KOPT-K1 (cell line): ENCODE results near the gene EFCAB6.

Source experiments
- H3K27ac ChIP-seq: fragments of 200-600 bp; sonication (generic); 2 replicates; pipeline ENCODE4 v1.5.1; 2016; ENCODE audit warnings: antibody characterized with exemption, mild to moderate bottlenecking, low read depth, low read length; ENCODE audit not compliant: poor library complexity, severe bottlenecking
- H3K36me3 ChIP-seq: fragments of 200-600 bp; sonication (generic); 2 replicates; pipeline ENCODE4 v1.5.1; 2017; ENCODE audit warnings: antibody characterized with exemption, mild to moderate bottlenecking, low read length, moderate library complexity; ENCODE audit not compliant: insufficient read depth
- H3K9me3 ChIP-seq: fragments of 200-600 bp; sonication (generic); 2 replicates; pipeline ENCODE4 v1.5.1; 2017; ENCODE audit warnings: antibody characterized with exemption, low read length, mild to moderate bottlenecking; ENCODE audit not compliant: insufficient read depth, poor library complexity, severe bottlenecking

The EFCAB6 gene

DNA sequence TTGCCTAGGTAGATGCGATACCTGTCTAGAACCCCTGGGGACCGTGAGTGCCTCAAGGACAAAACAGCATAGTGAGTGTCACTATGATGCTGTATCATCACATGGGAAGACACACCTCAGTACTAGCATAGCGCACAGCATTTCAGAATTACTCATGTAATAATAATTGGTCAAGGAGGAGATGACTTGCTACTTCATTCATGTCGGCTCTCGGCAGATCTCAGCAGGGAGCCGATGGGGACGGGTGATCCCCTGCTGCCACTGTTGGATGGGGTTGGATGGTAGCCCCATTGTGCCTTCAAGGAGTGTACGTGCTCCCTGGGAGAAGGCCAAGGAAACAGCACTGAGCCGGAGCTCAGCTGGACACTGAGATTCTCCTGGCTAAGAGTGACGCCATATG lies 186.9 kb downstream of the EFCAB6 start:
- Histone ChIP-seq H3K27ac (no peak overlapping the region), H3K9me3 (no peaks in the 10 kb centered on the region), H3K36me3 (no peaks in the 10 kb centered on the region)

DNA sequence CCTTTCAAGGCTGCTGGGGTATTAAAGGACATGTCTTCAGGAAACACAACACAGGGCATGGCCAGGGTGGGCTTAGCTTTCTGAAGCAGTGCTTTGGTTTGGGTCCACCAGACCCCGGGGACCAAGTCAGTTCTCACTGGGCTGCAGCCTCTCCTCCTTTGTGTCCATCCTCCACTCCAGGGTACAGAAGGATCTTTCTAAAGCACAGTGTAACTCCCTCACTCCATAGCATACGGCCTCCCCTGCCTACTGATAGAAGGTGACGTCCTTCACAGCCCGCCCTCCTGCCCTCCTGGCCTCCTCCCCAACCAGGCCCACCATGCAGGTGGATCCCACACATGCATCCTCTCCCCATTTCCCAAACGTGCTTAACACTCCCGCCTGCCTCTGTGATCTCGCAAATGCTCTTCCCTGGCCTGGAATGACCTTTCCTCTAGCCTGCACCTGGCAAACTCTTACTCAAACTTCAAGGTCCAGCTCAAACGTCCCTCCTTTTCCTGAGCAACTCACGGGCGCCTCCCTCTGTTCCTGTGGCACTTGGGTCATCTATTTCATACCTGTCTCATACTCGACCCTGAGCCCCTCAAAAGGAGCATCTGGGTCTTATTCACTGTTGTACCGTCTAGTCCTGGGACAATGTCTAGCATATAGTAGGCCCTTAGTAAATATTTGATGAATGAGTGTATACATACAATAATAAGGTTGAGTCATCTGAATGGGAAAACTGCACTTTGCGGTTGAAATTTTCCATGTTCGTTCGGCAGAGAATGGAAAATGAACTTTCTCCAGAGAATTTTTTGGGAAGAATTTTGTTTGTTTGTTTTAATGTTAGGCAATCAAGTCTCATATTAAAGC lies 187.7 kb downstream of the EFCAB6 start:
- Histone ChIP-seq H3K27ac (no peak overlapping the region), H3K9me3 (no peaks in the 10 kb centered on the region), H3K36me3 (no peaks in the 10 kb centered on the region)

DNA sequence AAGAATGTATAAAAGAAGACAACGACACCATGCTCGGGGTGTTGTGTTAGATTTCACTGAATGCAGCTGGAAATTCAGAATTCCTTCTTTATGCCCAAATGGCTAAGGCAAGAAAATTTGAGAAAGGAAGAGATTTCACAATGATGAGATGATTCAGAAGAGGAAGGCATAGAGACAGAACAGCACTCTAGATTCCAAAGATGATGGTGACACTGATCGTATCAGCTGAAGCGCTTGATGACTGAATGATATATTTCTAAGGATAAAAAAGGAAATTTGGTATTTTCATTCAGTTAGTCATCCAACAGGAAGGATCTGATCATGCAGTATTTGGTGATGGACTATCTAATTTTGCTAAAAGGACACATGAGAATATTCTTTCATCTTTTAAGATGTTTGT lies 189.2 kb downstream of the EFCAB6 start:
- no peak overlapping the region for H3K27ac ChIP-seq
- no peaks in the 10 kb centered on the region for H3K9me3 ChIP-seq
- no peaks in the 10 kb centered on the region for H3K36me3 ChIP-seq

DNA sequence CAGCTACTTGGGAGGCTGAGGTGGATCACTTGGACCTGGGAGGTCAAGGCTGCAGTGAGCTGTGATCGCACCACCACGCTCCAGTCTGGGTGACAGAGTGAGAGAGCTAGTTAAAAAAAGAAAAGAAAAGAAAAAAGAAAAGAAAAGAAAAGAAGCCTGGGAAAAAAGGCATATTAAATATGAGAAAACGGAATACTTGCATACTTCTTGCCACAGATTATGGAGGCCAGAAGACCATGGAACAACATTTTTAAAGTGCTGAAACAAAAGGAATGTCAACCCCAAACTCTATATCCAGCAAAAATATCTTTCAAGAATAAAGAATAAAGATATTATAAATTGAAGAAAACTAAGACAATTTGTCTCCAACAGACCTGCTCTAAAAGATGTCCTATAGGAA lies 191.9 kb downstream of the EFCAB6 start:
- Histone ChIP-seq H3K27ac (no peak overlapping the region), H3K36me3 (no peaks in the 10 kb centered on the region), H3K9me3 (no peaks in the 10 kb centered on the region)

DNA sequence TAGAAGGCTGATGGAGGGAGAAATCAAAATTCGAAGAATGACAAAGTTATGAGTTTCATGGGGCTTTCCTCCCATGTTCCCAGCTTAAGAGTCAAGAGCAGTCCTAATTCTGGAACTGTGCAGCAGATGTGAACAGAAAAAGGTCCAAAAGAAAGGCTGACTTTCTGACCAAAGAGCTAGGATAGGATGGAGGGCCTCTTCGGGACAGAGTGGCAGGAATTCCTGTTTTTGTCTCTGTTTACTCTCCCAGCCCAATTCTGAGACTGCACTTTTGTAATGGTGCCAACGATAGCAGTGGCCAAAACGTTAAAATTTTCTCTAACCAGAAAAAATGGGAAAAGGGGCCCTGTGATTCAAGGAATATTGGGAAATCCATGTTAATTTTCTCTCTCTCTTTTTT lies 193.6 kb downstream of the EFCAB6 start:
- no peaks in the 10 kb centered on the region for H3K9me3 ChIP-seq
- no peaks in the 10 kb centered on the region for H3K36me3 ChIP-seq
- no peak overlapping the region for H3K27ac ChIP-seq

DNA sequence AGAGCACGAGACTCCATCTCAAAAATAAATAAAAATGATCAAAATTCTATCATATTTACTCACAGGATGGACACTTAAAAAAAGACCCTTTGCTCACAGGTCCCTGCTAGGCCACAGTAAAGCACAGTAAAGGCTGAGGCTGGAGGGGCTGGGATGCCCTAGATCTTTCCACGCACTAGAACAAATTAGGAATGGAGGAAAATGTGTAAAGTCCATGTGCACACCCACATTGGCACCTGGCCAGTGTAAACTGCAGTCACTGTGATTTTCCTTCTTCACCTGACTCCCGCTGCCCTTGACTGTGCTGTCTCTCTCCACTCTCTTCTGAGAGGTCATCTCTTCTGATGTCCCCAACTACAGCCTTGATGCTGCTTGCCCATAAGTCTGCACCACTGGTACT lies 195.5 kb downstream of the EFCAB6 start:
- Histone ChIP-seq H3K27ac (no peak overlapping the region), H3K36me3 (no peaks in the 10 kb centered on the region), H3K9me3 (no peaks in the 10 kb centered on the region)

DNA sequence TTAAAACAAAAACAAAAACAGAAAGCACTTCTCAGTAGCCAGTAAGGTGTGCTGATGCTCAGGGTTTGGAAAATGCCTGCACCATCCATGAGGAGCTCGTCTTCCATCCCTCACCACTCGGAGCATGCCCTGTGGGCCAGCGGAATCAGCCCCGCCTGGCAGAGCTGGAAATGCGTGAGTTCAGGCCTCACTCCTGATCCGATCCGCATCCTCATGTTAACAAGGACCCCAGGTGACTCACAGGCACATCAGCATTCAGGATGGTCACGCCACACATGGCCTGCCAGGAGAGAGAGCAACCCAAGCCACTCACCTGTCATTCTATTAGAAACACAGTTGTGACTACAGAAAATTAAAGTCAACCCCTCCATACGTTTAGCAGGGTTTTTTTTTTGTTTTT lies 211.8 kb downstream of the EFCAB6 start:
- no peak overlapping the region for H3K27ac ChIP-seq
- no peaks in the 10 kb centered on the region for H3K36me3 ChIP-seq
- H3K9me3 ChIP-seq, result no peaks in the 10 kb centered on the region

DNA sequence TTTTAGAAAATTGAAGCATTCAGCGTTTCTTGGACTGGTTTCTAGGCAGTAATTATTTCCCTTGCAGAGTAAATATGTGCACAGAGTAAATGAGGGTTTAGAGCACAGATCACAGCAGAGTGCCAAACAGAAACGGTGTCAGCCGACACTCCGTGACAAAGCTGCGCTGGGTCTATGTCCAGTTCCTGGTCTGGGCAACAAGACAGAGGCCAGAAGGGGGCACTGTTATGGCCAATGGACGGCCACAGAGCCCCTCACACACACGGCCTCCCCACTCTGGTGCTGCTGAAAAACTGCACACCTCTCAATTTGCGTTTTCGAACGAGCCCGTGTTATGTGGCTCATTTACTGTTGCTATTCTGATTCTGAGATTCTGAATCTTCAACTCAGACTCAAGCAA lies 219.6 kb downstream of the EFCAB6 start:
- peaks cover 6% of the 10 kb centered on the region for H3K9me3 ChIP-seq
- no peaks in the 10 kb centered on the region for H3K36me3 ChIP-seq
- H3K27ac ChIP-seq, result no peak overlapping the region

DNA sequence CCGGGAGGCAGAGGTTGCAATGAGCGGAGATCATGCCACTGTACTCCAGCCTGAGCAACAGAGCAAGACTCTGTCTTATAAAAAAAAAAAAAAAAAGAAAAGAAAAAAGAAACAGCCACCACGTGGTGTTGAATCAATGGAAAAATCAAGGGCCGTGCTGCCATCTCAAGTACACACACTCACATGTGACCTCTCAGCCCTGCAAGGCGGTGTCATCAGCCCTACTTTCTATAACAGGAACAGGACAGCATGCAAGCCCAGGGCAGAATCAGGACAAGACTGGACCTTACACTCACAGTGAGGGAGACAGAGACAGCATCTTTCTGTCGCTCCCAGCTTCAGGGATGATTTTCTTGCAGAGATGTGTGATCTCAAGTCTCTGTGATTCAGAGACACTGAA lies 220.7 kb downstream of the EFCAB6 start:
- Histone ChIP-seq H3K36me3 (no peaks in the 10 kb centered on the region), H3K27ac (no peak overlapping the region), H3K9me3 (peaks cover 6% of the 10 kb centered on the region)

DNA sequence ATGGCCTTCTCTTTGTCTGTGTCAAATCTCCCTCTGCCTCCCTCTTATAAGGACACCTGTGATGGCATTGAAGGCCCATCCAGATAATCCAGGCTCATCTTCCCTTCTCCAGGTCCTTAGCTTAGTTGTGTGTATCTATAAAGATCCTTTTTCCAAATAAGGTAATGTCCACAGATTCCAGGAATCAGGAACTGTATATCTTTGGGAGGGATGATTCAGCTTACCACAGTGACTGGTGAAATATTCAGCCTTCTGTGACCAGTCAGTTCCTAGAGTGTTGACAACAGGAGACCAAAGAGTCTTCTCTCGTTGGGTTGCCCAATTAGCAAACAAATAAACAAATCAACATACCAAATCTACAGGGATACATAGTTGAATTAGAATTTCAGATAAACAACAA lies 224.5 kb downstream of the EFCAB6 start:
- no peaks in the 10 kb centered on the region for H3K36me3 ChIP-seq
- H3K9me3 ChIP-seq, result peaks cover 17% of the 10 kb centered on the region

DNA sequence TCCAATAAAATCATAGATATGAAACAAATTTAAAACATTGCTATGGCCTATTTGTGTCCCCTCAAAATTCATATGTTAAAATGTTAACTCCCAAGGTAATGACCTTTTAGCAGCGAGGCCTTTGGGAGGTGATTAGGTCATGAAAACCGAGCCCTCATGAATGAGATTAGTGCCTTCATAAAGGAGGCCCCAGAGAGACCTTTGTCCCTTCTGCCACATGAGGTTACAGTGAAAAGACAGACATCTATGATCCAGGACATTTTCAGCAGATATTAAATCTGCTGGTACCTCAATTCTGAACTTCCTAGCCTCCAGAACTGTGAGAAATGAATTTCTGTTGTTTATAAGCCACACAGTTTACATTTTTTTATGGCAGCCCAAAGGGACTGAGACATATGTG lies 228.6 kb downstream of the EFCAB6 start:
- H3K27ac ChIP-seq, result no peak overlapping the region
- H3K36me3 ChIP-seq, result no peaks in the 10 kb centered on the region
- H3K9me3 ChIP-seq, result peaks cover 21% of the 10 kb centered on the region

More for the DNA sequence above, 224.5 kb downstream of the EFCAB6 start:
- no peak overlapping the region for H3K27ac ChIP-seq

DNA sequence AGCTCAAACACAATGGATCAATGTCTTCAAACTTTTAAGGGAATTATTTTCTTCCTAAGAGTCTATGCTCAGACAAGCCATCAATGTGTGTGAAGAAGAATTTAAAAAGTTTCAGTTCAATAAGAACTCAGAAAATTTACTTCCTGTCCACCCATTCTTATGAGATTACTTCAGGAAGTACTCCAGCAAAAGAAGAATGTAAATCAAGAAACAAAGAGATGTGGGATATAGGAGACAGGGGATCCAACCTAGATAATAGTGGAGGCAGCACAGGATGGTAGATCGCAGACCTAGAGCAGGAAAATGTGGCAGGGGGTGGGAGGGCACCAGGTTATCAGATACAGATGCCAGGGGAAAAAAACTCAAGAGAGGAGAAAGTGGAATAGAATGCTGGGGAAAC lies 229.7 kb downstream of the EFCAB6 start:
- H3K36me3 ChIP-seq, result no peaks in the 10 kb centered on the region
- peaks cover 21% of the 10 kb centered on the region for H3K9me3 ChIP-seq
- no peak overlapping the region for H3K27ac ChIP-seq

DNA sequence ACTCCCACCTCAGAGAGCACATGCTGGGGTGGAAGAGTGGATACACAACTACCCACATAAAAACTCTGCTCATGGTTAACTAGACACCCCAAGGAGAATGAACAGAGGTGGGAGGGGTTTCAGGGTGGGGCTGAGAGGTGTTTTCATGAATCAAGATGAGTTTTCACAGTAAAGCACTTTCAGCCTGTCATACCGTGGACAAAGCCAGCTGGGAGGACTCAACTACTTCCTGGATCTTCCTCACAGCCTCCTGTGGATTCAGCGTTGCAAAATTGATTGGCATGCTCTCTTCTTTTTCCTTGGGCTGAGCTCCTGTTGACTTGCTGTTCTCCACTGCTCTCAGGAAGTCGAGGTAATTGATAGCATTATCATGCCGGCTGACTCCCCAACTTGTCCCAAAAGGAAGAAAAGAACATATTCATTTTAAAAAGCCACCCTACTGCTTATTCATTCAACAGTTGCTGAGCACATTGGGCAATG lies 231.8 kb downstream of the EFCAB6 start:
- peaks cover 21% of the 10 kb centered on the region for H3K9me3 ChIP-seq
- H3K27ac ChIP-seq, result no peak overlapping the region
- no peaks in the 10 kb centered on the region for H3K36me3 ChIP-seq

DNA sequence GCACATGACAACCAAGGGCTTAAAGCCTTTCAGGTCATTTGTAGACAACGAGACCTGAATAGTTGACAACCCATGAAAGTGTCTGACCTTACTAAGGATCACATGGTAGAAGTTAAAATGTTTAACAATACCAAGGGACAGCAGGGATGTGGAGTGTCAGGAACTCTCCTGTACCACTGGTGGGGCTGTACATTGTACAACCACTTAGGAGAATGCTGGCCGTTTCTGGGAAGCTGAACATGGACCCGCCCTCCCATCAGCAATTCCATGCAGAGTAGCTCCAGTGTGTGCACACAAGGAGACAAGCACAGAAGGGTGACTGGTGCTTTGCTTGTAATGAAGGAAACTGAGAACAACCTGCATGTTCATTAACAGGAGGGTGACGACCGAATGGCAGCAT lies 237.4 kb downstream of the EFCAB6 start:
- H3K27ac ChIP-seq, result no peak overlapping the region
- no peaks in the 10 kb centered on the region for H3K9me3 ChIP-seq
- H3K36me3 ChIP-seq, result no peaks in the 10 kb centered on the region

DNA sequence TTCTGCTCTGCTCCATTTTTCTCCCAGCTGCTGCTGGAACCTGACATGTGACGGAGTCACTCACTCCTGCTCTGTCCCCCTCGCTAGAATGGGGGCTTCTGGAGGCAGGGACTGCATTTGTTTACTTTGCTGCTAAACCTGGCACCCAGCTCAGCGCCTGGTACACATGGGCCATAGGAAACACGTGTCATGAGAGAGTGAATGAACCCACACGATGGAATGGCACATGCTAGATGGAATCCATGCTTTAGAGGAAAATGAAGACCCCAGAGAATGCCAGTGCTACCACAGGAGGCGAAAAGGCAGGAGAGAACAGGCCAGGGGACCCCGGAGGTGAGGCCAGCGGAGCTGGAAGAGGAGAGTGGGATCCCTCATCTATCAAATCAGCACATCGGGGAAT lies 239.4 kb downstream of the EFCAB6 start:
- H3K36me3 ChIP-seq, result no peaks in the 10 kb centered on the region
- H3K9me3 ChIP-seq, result no peaks in the 10 kb centered on the region
- H3K27ac ChIP-seq, result no peak overlapping the region

DNA sequence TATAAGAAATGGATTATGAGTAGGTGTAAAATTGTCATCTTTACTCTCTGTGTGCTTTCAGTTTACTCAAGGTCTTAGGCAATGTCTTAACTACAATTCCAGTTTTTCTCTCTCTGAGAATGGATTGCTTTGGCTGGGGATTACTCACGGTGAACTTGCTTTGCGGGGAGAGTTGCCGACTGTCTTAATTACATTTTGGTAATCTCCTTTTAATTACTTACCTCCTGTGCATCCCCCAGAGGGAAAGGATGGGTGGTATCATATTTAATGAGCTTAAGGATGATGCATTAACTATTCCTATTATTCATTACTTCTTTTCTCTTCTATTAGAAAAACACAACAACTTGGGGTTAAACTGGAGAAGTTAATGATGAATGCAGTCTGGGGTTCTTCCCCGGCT lies 240.9 kb downstream of the EFCAB6 start:
- no peak overlapping the region for H3K27ac ChIP-seq
- H3K36me3 ChIP-seq, result no peaks in the 10 kb centered on the region
- H3K9me3 ChIP-seq, result no peaks in the 10 kb centered on the region
